ENCODE data around the gene HEATR5A.
"Not testable (repeated sequence)": the region's sequence is repeated elsewhere in the genome, so short reads cannot be mapped to it uniquely, and the experiment has no call there.

Gene HEATR5A

DNA sequence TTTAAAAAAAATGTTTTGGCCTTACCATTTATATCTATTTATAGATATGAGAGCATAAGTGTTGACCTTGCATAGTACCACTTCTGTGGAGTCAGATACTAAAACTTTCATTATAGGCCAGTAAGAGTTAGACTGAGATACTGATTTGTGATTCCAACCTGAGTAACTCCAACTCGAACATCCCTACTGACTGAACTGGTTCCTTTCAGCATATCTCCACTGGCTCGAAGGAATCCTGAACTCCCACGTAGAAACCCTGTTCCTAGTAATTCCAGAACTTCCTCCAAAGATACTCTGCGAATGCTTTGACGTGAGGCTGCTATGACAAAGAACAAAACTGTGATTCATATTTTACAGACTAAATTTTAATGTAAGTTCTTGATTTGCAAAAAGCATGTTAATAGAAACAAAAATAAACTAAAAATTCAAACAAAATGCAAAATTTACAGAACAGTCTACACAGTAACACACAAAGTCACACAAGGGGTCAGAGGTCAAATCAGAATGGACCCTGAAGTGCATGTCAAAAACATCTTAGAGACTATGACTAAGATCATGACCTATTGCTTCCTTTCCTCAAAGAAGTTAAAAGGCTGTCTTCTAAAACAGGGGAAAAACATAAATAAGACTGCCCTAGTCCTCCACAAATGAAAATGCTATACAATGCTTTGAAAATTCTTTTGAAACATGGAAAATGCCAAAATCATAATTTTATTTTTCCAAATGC is 31.5 kb downstream of the HEATR5A start:
- no peak for DNase-seq

DNA sequence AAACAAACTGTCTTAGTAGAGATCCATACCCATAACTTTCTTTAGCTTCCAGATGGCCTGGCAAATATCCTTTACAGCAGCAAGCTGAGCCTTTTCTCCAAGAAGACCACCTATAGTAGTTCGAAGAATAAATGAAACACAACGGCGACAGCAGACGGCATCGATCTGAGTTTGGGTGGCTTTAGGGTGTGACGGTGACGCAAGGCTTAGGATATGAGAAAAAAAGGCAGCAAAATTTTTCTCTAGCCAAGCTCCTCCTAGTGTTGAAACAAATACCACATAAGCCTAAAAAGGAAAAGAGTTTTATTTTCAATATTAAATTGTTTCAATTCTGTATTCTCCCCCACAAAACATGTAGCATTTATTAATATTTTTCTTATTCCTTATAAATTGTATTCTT is 33.3 kb downstream of the HEATR5A start:
- no peak for DNase-seq

DNA sequence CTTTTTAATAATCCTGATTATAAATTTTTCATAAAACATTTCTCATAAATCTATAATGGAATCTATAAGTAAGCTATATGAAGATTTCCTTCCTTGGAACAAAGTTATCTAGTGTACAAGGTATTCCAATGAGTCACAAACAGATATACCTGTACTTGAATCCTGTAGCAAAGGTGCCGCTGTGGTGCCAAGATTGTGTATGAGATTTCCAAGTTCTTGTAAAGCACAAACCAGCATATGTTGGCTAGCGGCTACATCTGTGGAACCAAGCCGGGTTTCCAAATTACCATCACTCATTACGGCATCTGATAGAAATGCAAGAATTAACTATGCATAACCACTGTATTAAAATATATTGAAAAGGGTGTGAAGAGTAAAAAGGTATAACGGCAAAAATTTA is 34.1 kb downstream of the HEATR5A start:
- DNase-seq = no peak

DNA sequence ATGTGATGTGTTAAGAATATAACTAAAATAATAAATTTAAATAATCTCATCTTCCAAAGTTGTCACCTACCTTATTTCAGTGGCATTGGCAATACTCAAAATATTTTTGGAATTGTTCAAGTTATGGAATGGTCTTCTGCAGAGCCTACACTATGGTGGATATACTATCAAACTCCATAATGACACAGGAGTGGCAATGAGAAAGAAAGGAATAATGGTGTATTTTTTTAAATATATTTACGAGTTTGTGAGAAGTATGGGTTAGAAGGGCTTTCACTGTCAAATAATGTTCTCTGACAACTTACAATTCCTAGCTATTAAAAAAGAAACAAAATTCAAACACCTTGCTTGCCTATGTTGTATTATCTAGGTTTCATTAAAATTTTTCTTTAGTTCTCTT is 38.1 kb downstream of the HEATR5A start:
- DNase-seq = no peak

DNA sequence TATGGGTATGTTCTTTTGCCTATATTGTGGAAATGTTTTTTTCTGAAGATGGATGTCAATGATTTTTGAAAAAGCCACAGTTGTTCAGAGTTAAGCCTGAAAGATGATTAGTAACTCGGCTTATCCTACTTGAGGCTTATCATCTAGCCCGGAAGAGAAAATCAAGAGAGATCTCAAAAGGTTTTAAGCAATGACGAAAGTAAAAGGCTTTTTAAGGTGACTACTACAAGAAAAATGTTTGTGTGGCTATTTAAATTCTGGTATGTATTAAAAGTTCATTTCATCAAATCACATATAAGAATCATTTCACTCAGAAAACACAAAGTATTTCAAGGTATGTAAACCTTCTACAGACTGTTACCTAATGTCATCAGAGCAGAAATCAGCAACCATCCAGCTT is 40.2 kb downstream of the HEATR5A start:
- DNase-seq = no peak

DNA sequence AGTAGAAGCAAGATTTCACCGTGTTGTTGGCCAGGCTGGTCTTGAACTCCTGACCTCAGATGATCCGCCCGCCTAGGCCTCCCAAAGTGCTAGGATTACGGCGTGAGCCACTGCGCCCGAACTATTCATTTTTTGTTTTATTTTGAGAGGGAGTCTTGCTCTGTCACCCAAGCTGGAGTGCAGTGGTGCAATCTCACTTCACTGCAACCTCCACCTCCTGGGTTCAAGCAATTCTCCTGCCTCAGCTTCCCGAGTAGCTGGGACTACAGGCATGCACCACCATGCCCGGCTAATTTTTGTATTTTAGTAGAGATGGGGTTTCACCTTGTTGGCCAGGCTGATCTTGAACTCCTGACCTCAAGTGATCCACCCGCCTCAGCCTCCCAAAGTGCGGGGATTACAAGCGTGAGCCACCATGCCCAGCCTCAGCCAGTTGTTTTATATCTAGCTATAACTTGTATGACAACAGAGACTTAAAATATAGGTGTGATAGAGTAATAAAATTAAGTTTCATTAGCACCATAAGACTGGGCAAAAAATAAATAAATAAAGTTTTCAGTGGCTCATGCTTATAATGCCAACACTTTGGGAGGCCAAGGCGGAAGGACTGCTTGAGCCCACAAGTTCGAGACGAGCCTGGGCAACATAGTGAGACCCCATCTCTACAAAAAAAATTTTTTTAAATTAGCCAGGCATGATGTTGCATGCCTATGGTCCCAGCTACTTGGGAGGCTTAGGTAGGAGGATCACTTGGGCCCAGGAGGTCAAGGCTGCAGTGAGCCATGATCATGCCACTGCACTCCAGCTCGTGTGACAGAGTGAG is 41.0 kb downstream of the HEATR5A start:
- DNase-seq = not testable (repeated sequence)

DNA sequence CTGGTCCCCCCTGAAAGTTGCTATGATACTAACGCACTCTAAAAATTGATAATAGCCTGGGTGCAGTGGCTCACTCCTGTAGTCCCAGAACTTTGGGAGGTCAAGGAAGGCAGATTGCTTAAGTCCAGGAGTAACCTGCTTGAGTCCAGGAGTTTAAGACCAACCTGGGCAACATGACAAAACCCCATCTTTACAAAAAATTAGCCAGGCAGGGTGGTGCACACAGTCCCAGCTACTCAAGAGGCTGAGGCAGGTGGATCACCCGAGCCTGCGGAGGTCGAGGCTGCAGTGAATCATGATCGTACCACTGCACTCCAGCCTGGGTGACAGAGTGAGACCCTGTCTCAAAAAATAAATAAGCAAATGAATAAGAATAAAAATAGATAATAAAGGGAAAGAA is 42.9 kb downstream of the HEATR5A start:
- DNase-seq = no peak

DNA sequence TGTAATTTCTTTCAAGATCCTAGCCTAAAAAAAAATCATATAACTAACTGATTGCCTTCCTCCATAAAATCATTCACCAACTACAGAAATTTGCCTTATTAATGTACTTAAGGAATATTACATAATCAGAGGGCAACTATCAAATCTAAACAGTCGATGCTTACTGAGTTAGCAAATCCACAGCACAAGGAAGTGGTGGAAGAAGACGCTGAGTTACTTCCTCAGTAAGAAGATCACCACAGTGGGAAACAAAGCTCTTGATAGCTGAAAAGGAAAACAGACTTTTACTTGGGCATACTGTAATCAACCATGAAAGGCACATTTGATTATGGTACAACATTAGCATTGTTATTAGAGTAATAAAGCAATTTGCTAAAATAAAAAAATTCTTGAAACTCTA is 48.7 kb downstream of the HEATR5A start:
- DNase-seq = no peak

DNA sequence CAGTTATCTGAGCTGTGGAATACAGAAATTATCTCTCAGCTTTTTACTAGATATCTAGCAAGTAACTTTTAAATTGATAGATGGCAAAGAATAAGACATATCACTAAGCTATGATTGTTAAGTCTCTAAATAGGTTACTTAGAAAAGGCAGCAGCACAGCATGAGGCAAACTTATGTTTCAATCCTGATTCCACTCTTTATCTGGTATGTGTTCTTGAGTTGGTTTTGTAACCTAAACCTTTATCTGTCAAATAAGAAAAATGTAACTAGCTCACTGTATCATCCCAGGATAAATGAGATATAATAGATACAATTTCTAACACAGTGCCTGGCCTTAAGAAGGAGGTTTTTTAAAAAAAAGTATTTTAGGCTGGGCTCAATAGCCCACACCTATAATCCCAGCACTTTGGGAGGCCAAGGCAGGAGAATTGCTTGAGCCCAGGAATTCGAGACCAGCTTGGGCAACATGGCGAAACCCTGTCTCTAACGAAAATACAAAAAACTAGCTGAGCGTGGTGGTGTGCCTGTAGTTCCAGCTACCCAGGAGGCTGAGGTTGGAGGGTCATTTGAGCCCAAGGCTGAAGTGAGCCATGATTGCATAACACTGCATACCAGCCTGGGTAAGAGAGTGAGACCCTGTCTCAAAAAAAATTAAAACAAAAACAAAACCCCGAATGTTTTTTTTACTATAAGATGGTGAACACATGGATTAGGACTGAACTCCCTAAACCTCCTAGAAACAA is 56.8 kb downstream of the HEATR5A start:
- no peak for DNase-seq

DNA sequence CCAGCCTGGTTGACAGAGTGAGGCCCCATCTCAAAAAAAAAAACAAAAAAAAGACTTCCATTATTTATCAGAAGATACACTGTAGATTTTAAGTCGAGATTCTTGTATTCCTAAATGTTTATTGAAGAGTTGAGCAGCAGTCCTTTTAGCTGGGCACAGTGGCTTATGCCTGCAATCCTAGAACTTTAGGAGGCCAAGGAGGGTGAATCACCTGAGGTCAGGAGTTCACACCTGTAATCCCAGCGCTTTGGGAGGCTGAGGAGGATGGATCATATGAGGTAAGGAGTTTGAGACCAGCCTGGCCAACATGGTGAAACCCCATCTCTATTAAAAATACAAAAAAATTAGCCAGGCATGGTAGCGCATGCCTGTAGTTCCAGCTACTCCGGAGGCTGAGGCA is 57.6 kb downstream of the HEATR5A start:
- no peak for DNase-seq

DNA sequence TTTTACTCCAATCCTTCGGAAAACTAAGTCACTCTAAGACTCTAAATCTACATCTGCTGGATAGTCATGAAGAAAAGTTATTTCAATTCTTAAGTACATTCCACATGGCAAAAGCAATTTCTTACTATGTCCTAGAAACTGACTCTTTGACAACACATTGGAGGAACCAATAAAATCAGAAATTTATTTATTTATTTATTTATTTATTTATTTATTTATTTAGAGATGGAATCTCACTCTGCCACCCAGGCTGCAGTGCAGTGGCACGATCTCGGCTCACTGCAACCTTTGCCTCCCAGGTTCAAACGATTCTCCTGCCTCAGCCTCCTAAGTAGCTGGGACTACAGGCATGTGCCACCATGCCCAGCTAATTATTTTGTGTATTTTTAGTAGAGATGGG is 58.6 kb downstream of the HEATR5A start:
- not testable (repeated sequence) for DNase-seq

DNA sequence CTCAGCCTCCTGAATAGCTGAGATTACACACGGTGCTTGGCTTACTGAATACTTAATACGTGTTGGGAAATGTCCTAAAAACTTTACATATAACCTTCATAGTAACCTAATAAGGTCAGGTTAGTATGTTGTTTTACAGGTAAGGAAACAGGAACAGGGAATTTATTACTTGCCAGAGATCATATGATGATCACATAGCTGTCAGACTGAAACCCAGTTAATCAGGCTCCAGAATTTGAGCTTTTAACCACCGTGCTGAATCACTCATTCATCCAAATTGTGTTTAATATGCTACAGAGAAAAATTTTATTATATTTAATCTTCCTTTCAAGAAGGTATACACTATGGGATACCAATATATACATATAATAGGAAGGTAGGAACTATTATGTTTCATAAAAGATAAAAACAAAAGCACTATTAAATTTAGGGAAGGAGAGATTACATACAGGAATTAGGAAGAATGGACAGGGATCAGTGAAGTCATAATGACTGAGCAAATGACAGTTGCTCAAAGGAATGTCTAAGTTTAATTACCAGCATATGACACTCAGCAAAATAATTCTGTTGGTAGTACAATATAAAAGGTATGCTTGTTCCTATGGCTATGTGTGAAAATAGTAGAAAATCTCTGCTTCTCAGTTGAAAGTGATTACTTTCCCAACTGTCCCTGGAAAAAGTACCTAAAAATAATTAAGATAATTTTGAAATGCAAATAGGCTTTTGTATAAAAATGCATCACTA is 59.3 kb downstream of the HEATR5A start:
- DNase-seq = peak; percentile 70

DNA sequence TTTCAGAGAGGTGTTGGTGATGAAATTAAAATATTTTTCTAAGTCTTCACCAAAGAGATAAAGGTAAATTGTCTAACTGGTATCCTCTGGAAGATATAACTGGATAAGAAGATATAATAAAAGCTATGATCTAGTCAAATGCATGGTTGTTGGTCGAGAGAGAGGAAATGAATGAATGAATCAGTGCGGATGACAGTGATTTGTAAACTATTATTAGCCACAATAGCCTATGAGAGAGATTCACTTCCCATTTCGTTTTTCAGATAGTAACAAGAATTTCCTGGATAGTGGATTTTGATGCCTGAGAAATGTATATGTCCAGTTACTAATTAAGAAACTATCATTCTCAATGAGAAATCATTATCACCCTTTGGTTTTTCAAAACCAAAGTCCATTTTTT is 63.1 kb downstream of the HEATR5A start:
- DNase-seq = no peak

DNA sequence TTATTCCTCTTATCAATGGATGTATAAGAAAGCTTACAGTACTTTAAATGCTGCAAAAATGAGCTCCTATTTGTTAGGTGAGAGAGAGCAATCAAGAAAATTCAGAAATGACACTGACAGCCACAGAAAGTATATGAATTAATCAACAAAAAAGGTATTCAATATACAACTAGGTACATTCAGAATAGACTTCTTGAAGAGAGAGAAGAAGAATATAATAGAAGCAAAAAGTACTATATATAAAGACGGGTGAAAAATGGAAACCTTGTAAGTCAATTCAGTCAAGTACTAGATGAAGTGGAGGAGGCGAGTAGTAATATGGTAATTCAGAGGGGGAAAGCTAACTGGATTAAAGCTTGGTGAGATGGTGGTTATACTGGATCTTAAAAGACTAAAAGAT is 74.3 kb downstream of the HEATR5A start:
- DNase-seq = no peak

DNA sequence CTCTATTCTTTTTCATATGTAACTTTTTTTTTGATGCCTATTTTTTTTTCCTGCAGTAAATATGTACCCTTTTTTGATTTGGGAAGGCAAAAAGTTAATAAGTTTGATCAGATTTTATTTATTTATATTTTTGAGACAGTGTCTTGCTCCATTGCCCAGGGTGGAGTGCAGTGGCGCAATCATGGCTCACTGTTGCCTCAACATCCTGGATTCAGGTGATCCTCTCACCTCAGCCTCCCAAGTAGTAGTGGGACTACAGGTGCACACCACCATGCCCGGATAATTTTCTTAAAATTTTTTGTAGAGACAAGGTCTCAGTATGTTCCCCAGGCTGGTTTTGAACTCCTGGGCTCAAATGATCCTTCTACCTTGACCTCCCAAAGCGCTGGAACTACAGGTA is 79.1 kb downstream of the HEATR5A start:
- no peak for DNase-seq

DNA sequence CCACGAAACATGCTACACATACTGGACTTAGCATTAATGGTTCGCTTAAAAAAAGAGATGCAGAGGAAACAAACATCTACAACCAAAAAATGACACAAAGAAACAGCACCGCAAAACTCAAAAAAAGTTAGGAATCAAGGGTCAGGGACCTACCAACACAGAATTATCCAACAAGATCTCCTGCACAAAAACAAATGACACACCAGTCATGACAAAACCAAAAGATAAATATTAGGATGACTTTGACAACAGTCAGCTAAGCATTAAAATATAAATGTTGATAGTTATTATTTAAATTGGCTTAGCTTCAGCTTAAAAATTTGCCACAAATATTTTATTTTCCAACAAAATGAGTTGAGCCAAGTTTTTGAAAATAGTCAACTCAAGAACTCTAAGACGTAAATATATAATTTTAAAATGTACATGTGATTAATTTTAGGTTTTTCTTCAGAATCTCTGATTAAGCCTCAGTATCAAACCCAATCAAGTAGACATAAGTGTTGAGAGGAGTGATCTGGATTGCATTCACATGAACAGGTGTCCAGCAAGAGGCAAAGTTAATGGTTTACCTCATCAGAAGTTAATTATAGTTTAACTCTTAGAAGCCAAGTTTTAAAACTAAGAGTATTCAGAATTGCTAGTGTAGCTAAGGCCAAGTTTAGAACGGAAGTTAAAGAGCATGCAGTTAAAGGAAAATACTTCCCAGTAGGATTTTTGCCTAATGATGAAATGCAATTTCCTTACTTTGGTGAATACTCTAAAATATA is 79.9 kb downstream of the HEATR5A start:
- no peak for DNase-seq

DNA sequence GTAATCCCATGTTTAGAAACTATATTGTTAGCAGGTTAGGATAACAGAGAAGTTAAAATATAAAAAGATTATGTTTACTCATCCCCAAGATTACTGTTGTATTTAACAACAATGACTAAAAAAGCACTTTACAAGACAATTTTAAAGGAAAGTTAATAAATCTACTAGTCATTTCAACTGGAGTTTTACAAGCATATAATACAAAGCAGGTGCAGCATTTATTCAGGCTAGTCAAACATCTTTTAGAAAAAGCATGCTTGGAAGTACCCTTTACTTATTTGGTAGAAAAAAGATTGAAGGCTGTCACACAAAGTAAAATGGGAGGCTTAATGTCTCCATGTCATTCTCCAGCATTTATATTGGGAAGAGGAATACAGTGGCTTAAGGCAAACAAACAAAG is 80.6 kb downstream of the HEATR5A start:
- no peak for DNase-seq

DNA sequence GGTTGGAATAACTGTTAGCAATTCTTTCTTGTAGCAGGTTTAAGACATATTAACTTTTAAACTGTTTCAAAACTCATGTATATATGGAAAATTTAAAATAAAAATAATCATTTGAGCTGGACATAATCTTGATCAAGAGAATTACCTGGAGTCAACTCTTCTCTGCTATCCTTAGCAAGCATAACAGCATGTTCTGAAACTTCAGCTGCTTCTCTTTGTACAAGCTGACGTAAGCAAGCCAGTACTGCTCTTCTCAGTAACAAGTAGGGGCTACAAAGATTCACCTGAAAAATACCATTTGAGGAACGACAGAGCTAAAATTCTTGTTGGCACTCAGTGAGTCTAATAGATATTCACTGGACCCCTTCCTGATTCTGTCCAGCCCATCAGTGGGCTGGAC is 83.0 kb downstream of the HEATR5A start:
- DNase-seq = no peak

DNA sequence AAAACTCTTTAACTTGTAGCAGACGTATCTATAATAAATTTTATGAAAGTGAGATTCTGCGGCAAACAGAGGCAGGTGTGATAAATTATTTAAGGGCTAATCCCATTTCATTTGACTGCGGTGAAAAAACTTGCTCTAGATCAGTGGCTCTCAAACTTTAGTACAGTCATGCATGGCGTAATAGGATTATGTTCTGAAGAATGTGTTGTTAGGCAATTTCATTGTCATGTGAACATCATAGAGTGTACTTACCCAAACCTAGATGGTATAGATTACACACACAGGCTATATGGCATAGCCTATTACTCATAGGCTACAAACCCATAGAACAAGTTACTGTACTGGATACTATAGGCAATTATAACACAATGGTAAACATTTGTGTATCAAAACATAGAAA is 83.7 kb downstream of the HEATR5A start:
- peak; percentile 48 for DNase-seq

DNA sequence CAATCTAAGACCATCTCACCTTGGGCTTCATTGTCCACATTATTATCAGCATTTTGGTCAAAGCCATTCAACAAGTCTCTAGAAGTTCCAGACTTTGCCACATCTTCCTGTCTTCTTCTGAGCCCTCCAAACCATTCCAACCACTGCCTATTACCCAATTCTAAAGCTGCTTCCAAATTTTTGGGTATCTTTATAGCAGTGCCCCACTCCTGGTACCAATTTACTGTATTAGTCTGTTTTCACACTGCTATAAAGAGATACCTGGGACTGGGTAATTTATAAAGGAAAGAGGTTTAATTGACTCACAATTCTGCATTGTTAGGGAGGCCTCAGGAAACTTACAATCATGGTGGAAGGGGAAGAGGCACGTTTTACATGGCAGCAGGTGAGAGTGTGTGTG is 89.0 kb downstream of the HEATR5A start:
- DNase-seq = not testable (repeated sequence)

DNA sequence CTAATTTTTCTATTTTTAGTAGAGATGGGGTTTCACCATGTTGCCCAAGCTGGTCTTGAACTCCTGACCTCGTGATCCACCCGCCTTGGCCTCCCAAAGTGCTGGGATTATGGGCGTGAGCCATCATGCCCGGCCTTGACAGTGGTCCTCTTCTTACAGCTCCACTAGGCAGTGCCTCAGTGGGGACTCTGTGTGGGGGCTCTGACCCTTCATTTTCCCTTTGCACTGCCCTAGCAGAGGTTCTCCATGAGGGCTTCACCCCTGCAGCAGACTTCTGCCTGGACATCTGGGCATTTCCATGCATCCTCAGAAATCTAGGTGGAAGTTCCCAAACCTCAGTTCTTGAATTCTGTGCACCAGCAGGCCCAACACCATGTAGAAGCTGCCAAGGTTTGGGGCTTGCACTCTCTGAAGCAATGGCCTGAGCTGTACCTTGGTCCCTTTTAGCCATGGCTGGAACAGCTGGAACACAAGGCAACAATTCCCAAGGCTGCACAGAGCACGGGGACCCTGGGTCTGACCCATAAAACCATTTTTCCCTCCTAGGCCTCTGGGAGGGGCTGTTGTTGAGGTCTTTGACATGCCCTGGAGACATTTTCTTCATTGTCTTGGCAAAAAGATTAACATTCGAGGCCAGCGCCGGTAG is 90.4 kb downstream of the HEATR5A start:
- DNase-seq = not testable (repeated sequence)
